HEK293T (cell line): Measurements from ENCODE around the gene PAPPA2.

Source experiments
- CTBP1 ChIP-seq: fragments of 450-650 bp; IDR thresholded peaks from 2 replicates; pipeline ENCODE4 v1.6.1; 2016; ENCODE audit warnings: borderline replicate concordance
- ELF4 ChIP-seq: fragments of 450-650 bp; IDR thresholded peaks from 2 replicates; pipeline ENCODE4 v1.6.1; 2017; ENCODE audit warnings: antibody characterized with exemption
- FOXA1 ChIP-seq: fragments of 450-650 bp; IDR thresholded peaks from 2 replicates; pipeline ENCODE4 v1.6.1; 2016; ENCODE audit warnings: mild to moderate bottlenecking
- FOXK2 ChIP-seq: fragments of 450-650 bp; IDR thresholded peaks from 2 replicates; pipeline ENCODE4 v1.6.1; 2016; ENCODE audit warnings: mild to moderate bottlenecking
- FOXM1 ChIP-seq: fragments of 450-650 bp; IDR thresholded peaks from 2 replicates; pipeline ENCODE4 v1.6.1; 2017; ENCODE audit warnings: mild to moderate bottlenecking, borderline replicate concordance
- LEF1 ChIP-seq: fragments of 450-650 bp; IDR thresholded peaks from 2 replicates; pipeline ENCODE4 v1.6.1; 2017; ENCODE audit warnings: mild to moderate bottlenecking, borderline replicate concordance
- NFRKB ChIP-seq: fragments of 450-650 bp; IDR thresholded peaks from 2 replicates; pipeline ENCODE4 v1.6.1; 2016; ENCODE audit warnings: mild to moderate bottlenecking, moderate library complexity
- SP1 ChIP-seq: fragments of 450-650 bp; IDR thresholded peaks from 2 replicates; pipeline ENCODE4 v1.6.1; 2017
- TARDBP ChIP-seq: fragments of 450-650 bp; IDR thresholded peaks from 2 replicates; pipeline ENCODE4 v1.6.1; 2016

DNA sequence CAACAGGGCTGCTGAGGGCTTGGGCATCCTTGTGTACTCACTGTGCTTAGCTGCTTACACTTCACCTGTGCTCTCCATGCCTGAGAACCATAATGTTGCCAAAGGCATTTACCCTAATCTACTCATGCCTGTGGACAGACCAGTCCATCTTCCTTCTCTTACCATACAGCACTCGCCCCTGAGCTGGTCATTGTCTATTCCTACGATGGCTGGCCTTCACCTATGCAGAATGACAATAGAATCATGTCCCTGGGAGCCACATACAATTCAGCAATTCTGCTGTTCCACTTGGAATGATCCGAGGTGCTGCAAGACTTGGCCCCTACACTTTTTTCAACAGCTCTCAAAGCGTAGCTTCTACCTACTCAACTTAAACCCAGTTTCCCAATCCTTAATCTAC lies 96.5 kb downstream of the PAPPA2 start:
- TF ChIP-seq CTBP1 (no peak), FOXA1 (no peak), FOXM1 (no peak), LEF1 (no peak), SP1 (no peak), TARDBP (no peak), ELF4 (no peak), FOXK2 (no peak), NFRKB (no peak)
